K562 (cell line): ENCODE results near the gene ZNF277. TPM values are rescaled to one million over a fixed set of nuclear protein-coding genes. Genes with fewer than 3 reads are reported as not detected.

Source experiments
- ATAC-seq: fragments of 200-7000 bp; cut with Tn5 transposase; 3 replicates; pipeline ENCODE4 v1.9.1; 2020; ENCODE audit warnings: moderate library complexity
- BruUV-seq: library from RNA; stranded (reverse); fragments of 400-500 nt; replicated peaks from 2 replicates; lab custom pipeline; 2021; lab: Mats Ljungman, UMichigan
- CTCF ChIA-PET: fragments of 300-600 bp; formaldehyde crosslinking; extraction: SDS; loops from one replicate; lab custom pipeline; 2021; ENCODE audit warnings: low intra/inter-chr PET ratio; lab: Yijun Ruan, JAX
- POLR2A ChIA-PET: fragments of 300-600, 350-650 bp; sonication (Branson Sonifier 250); formaldehyde crosslinking; extraction: SDS; loops from one replicate; lab custom pipeline; 2021; ENCODE audit warnings: antibody characterized with exemption, inconsistent platforms; lab: Yijun Ruan, JAX
- DNase-seq, 4 experiments: peaks; one replicate each; pipeline versions ENCODE4 v3.0.0 to v3.0.0-alpha.2; 2011 to 2018; ENCODE audit warnings: low spot score in 3 of 4, mixed read lengths in 3 of 4; ENCODE audit errors: extremely low read depth in 1 of 4
- FAIRE-seq: peaks from 2 replicates; lab custom pipeline; 2011; peaks lifted over from hg19 to GRCh38; lab: Jason Lieb, UNC
- H2AFZ ChIP-seq: 2 replicates; pipeline ENCODE4 v1.6.0; 2011; ENCODE audit warnings: low read depth, low read length, control low read depth, inconsistent platforms
- H3K27ac ChIP-seq: fragments of 200-600 bp; 3 replicates; pipeline ENCODE4 v1.8.0; 2011; ENCODE audit warnings: low read depth, mild to moderate bottlenecking, control low read depth, inconsistent platforms, low read length, moderate library complexity, mixed read lengths; ENCODE audit errors: extremely low read depth
- H3K27me3 ChIP-seq, 2 experiments: fragments of 300-600 bp in 1 of 2; 2 replicates in 1 of 2; 3 replicates in 1 of 2; pipeline versions ENCODE4 v1.6.0 to v1.8.0; 2011; ENCODE audit warnings: inconsistent platforms in 2 of 2, low read length in 2 of 2, mild to moderate bottlenecking in 1 of 2, mixed read lengths in 1 of 2, moderate library complexity in 1 of 2; ENCODE audit not compliant: control insufficient read depth in 2 of 2, insufficient read depth in 2 of 2
- H3K36me3 ChIP-seq: fragments of 300-600 bp; 3 replicates; pipeline ENCODE4 v1.8.0; 2011; ENCODE audit warnings: mild to moderate bottlenecking, low read length, inconsistent platforms; ENCODE audit not compliant: control insufficient read depth, insufficient read depth
- H3K4me1 ChIP-seq, 2 experiments: fragments of 200-600 bp in 1 of 2; replicated peaks in 1 of 2; 2 replicates in 1 of 2; 3 replicates in 1 of 2; pipeline versions ENCODE4 v1.5.1 to v1.8.0; 2011; ENCODE audit warnings: inconsistent platforms in 2 of 2, low read length in 2 of 2, mild to moderate bottlenecking in 1 of 2, mixed read lengths in 1 of 2, moderate library complexity in 1 of 2; ENCODE audit not compliant: control insufficient read depth in 2 of 2, insufficient read depth in 2 of 2
- H3K4me2 ChIP-seq: 2 replicates; pipeline ENCODE4 v1.6.1; 2011; ENCODE audit warnings: low read length, control low read depth, inconsistent platforms, mixed read lengths; ENCODE audit not compliant: insufficient read depth
- H3K4me3 ChIP-seq: fragments of 200-600 bp; sonication (generic), shearing (Covaris generic); 2 replicates; pipeline ENCODE4 v1.5.1; 2016; ENCODE audit warnings: control low read depth, inconsistent platforms
- H3K79me2 ChIP-seq: fragments of 200-600 bp; 3 replicates; pipeline ENCODE4 v1.8.0; 2011; ENCODE audit warnings: low read length, inconsistent platforms; ENCODE audit not compliant: control insufficient read depth, insufficient read depth
- H3K9ac ChIP-seq, 2 experiments: 2 replicates each; pipeline versions ENCODE4 v1.6.0 to v1.6.1; 2011; ENCODE audit warnings: low read depth in 2 of 2, low read length in 2 of 2, control low read depth in 1 of 2, inconsistent platforms in 1 of 2, mild to moderate bottlenecking in 1 of 2, mixed read lengths in 1 of 2; ENCODE audit not compliant: insufficient read depth in 1 of 2
- H3K9me1 ChIP-seq: one replicate; pipeline ENCODE4 v1.6.0; 2011; ENCODE audit warnings: inconsistent platforms, mild to moderate bottlenecking, low read length, moderate library complexity; ENCODE audit not compliant: control insufficient read depth, insufficient read depth
- H3K9me3 ChIP-seq: replicated peaks from 2 replicates; pipeline ENCODE4 v1.5.1; 2011; ENCODE audit warnings: low read depth, low read length, inconsistent platforms; ENCODE audit not compliant: control insufficient read depth, insufficient read depth
- H4K20me1 ChIP-seq: replicated peaks from 2 replicates; pipeline ENCODE4 v1.6.1; 2011; ENCODE audit warnings: low read length, inconsistent platforms, mixed read lengths; ENCODE audit not compliant: control insufficient read depth, insufficient read depth
- ASH1L ChIP-seq: fragments of 450-650 bp; IDR thresholded peaks from 2 replicates; pipeline ENCODE4 v1.6.1; 2018; ENCODE audit warnings: borderline replicate concordance, mild to moderate bottlenecking, low read depth; ENCODE audit not compliant: partially characterized antibody
- BHLHE40 ChIP-seq: IDR thresholded peaks from 2 replicates; pipeline ENCODE4 v1.6.1; 2011; ENCODE audit warnings: low read length, improper control_type of control experiment
- CHD2 ChIP-seq: IDR thresholded peaks from 2 replicates; pipeline ENCODE4 v1.6.1; 2011; ENCODE audit warnings: low read depth, low read length
- GMEB1 ChIP-seq: fragments of 250-450 bp; sonication (Bioruptor Pico); IDR thresholded peaks from 2 replicates; pipeline ENCODE4 v1.4.0; 2020; ENCODE audit warnings: mild to moderate bottlenecking
- HMBOX1 ChIP-seq: sonication (generic); IDR thresholded peaks from 2 replicates; pipeline ENCODE4 v1.6.1; 2016
- MXI1 ChIP-seq: IDR thresholded peaks from 2 replicates; pipeline ENCODE4 v1.6.1; 2011; ENCODE audit warnings: low read depth, mild to moderate bottlenecking, improper control_type of control experiment, low read length
- NR2C1 ChIP-seq, 2 experiments: fragments of 450-650 bp; IDR thresholded peaks; 2 replicates each; pipeline ENCODE4 v1.6.1; 2017; ENCODE audit warnings: mild to moderate bottlenecking in 2 of 2, antibody characterized with exemption in 1 of 2, inconsistent platforms in 1 of 2, missing compliant biosample characterization in 1 of 2, missing genetic modification characterization in 1 of 2
- PML ChIP-seq: IDR thresholded peaks from 2 replicates; pipeline ENCODE4 v1.6.1; 2012; ENCODE audit warnings: low read length, inconsistent platforms
- XRCC5 ChIP-seq: fragments of 200-400 bp; formaldehyde crosslinking; IDR thresholded peaks from 2 replicates; pipeline ENCODE4 v1.6.1; 2017; ENCODE audit warnings: low read depth, mild to moderate bottlenecking, low read length
- YBX1 ChIP-seq: fragments of 450-650 bp; IDR thresholded peaks from 2 replicates; pipeline ENCODE4 v1.7.1; 2016; ENCODE audit warnings: mild to moderate bottlenecking
- ZNF217 ChIP-seq: sonication (generic); formaldehyde crosslinking; IDR thresholded peaks from 2 replicates; pipeline ENCODE4 v1.8.0; 2022; ENCODE audit warnings: mild to moderate bottlenecking, missing genetic modification reagents
- ZNF253 ChIP-seq: fragments of 250-450 bp; sonication (Bioruptor Pico); conservative IDR thresholded peaks from 2 replicates; pipeline ENCODE4 v1.6.1; 2021; ENCODE audit warnings: mild to moderate bottlenecking
- ZNF277 ChIP-seq: fragments of 250-450 bp; sonication (Bioruptor Pico); IDR thresholded peaks from 2 replicates; pipeline ENCODE4 v1.8.0; 2022; ENCODE audit warnings: inconsistent platforms, mild to moderate bottlenecking, moderate library complexity, borderline replicate concordance
- WGBS: fragments of 100-300 bp; shearing (Covaris generic); methylation state at CpG from one replicate; pipeline ENCODE4 v1.1.6; 2016; ENCODE audit warnings: low coverage, mixed read lengths; ENCODE audit not compliant: insufficient coverage; ENCODE audit errors: missing lambda C conversion rate; 5-methylcytosine and 5-hydroxymethylcytosine counted together
- in situ Hi-C: fragments of 300-500 bp; cut with MboI; formaldehyde crosslinking; loops from 4 replicates; pipeline ENCODE4 v1.15.0; 2018; ENCODE audit warnings: inconsistent platforms, mixed read lengths
- intact Hi-C: fragments of 100-400 bp; cut with micrococcal nuclease; formaldehyde crosslinking; loops from 2 replicates; pipeline ENCODE4 v1.14.2; 2022
- polyA plus RNA-seq, 8 experiments: library from polyadenylated mRNA; depleted of rRNA in 4 of 8; stranded (reverse) in 5 of 8; unstranded in 3 of 8; fragments of >200 nt; fragmentation: Nextera tagmentation in 2 of 8; fragmentation: Illumina TruSeq in 1 of 8; extraction: Ambion mirVana in 2 of 8; extraction: Trizol in 1 of 8; gene quantifications; 2 replicates each; pipeline versions ENCODE4 v1.2.1 to v1.2.3, GENCODE V29; 2011 to 2014; ENCODE audit warnings: inconsistent platforms in 1 of 8, missing spikeins in 1 of 8
- total RNA-seq, 7 experiments: library from RNA; depleted of rRNA in 6 of 7; stranded (reverse); fragments of >200 nt in 6 of 7; fragmentation: Illumina TruSeq in 2 of 7; extraction: Trizol in 2 of 7; gene quantifications; 2 replicates each; pipeline versions ENCODE4 v1.2.1 to v1.2.3, GENCODE V29; 2011 to 2021; ENCODE audit warnings: low replicate concordance in 1 of 7
- TF ChIP-seq, protein P1 (sequence below): fragments of 250-450 bp; sonication (Bioruptor Pico); IDR thresholded peaks from 2 replicates; pipeline ENCODE4 v1.9.0; 2021; ENCODE audit warnings: mild to moderate bottlenecking, inconsistent platforms

The ZNF277 gene
- total and polyA plus RNA-seq, 9 of the 15 experiments (the other 6 are each of a cell fraction or from before 2014, with no cell fraction given): 18.8 to 33.5 (median 27.7) TPM

- TF ChIP-seq, protein P1, sequence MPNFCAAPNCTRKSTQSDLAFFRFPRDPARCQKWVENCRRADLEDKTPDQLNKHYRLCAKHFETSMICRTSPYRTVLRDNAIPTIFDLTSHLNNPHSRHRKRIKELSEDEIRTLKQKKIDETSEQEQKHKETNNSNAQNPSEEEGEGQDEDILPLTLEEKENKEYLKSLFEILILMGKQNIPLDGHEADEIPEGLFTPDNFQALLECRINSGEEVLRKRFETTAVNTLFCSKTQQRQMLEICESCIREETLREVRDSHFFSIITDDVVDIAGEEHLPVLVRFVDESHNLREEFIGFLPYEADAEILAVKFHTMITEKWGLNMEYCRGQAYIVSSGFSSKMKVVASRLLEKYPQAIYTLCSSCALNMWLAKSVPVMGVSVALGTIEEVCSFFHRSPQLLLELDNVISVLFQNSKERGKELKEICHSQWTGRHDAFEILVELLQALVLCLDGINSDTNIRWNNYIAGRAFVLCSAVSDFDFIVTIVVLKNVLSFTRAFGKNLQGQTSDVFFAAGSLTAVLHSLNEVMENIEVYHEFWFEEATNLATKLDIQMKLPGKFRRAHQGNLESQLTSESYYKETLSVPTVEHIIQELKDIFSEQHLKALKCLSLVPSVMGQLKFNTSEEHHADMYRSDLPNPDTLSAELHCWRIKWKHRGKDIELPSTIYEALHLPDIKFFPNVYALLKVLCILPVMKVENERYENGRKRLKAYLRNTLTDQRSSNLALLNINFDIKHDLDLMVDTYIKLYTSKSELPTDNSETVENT: peak; percentile 24; the same call in 1 of the 2 replicates
- peak; percentile 46 for TF ChIP-seq BHLHE40
- TF ChIP-seq NR2C1 (IDR thresholded peaks at IDR 0.05): no peak
- peak; percentile 44; the same call in 1 of the 2 replicates for TF ChIP-seq NR2C1 (tag; IDR thresholded peaks at IDR 0.05)
- TF ChIP-seq PML: peak; percentile 28; the same call in 1 of the 2 replicates
- TF ChIP-seq MXI1: peak; percentile 35; the same call in 1 of the 2 replicates
- TF ChIP-seq XRCC5: peak; percentile 84; the same call in 1 of the 2 replicates
- TF ChIP-seq CHD2: peak; percentile 10; the same call in 1 of the 2 replicates
Observed at GRCh38 chr7:112206238-112206990, at the start of gene ZNF277, which contains the start of gene DOCK4 (continued).

DNA sequence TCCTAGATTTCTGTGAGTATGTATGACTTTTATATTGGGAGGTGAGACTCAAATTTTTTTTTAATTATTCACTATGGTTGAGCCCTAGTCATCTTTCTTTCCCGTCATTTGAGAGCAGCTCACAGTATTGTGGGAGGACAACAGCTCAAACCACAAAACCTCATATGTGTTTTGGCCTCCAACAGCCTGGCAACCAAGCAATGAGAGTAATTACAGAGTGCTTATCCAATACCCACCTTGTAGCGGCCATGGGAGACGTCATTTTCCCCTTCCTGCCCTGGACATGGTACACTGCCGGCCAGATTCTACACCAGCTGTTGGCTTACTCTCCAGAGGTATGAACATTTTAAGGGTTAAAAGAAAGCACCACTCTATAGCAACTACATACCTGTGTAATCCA, 49.4 kb upstream of the ZNF277 start:
- intact Hi-C loops (no loop called here), in situ Hi-C loops (no loop called here)
- DNase-seq (no peak), ATAC-seq (no peak), FAIRE-seq (no peak)
- H3K4me3 ChIP-seq: no peak overlapping the region
- H2AFZ ChIP-seq: no peak overlapping the region
- no peaks in the 10 kb centered on the region for H3K9me3 ChIP-seq
- no peaks in the 10 kb centered on the region for H3K9me1 ChIP-seq
- peaks cover 0 to 5% of the 10 kb centered on the region in 2 experiments; a peak in 1 of 5 replicates for H3K27me3 ChIP-seq
- no peaks in the 10 kb centered on the region for H3K36me3 ChIP-seq
- no peak overlapping the region for H3K4me2 ChIP-seq
- no peak for TF ChIP-seq ASH1L
- TF ChIP-seq GMEB1 (CRISPR knock-in tag): no peak
- TF ChIP-seq HMBOX1: no peak
- peak; percentile 34 for TF ChIP-seq ZNF277 (CRISPR knock-in tag)
- no peak for TF ChIP-seq ZNF217 (CRISPR knock-in tag)
- TF ChIP-seq ZNF253 (CRISPR knock-in tag): no peak
- no peak for TF ChIP-seq YBX1
- H3K9ac ChIP-seq: no peak overlapping the region
- no peaks in the 10 kb centered on the region for H3K79me2 ChIP-seq
- H4K20me1 ChIP-seq: no peaks in the 10 kb centered on the region
- ChIA-PET CTCF (no interaction called here), POLR2A (interaction anchor here (1.3 kb wide), 1 partner anchor 9 kb away, joined by 3 read pairs; no protein-coding TSS in a partner anchor)
- no peak overlapping the region for H3K27ac ChIP-seq
- WGBS: 0% methylated on average over 4 of the region's 4 CpGs
- H3K4me1 ChIP-seq: no peaks in the 10 kb centered on the region
- no TSS peak for BruUV-seq
